B cell (primary cell): ENCODE results near the gene CASKIN1.

Experiments
- EZH2 ChIP-seq: IDR thresholded peaks from 2 replicates; pipeline ENCODE4 v1.6.1; 2012; ENCODE audit warnings: borderline replicate concordance, low read depth, mild to moderate bottlenecking, moderate library complexity, low read length; ENCODE audit not compliant: insufficient read depth, poor library complexity, severe bottlenecking
- TF ChIP-seq, protein P1 (sequence below): fragments of 200-600 bp; IDR thresholded peaks from one replicate; pipeline ENCODE4 v1.8.0; 2022; ENCODE audit warnings: antibody characterized with exemption, mild to moderate bottlenecking

DNA sequence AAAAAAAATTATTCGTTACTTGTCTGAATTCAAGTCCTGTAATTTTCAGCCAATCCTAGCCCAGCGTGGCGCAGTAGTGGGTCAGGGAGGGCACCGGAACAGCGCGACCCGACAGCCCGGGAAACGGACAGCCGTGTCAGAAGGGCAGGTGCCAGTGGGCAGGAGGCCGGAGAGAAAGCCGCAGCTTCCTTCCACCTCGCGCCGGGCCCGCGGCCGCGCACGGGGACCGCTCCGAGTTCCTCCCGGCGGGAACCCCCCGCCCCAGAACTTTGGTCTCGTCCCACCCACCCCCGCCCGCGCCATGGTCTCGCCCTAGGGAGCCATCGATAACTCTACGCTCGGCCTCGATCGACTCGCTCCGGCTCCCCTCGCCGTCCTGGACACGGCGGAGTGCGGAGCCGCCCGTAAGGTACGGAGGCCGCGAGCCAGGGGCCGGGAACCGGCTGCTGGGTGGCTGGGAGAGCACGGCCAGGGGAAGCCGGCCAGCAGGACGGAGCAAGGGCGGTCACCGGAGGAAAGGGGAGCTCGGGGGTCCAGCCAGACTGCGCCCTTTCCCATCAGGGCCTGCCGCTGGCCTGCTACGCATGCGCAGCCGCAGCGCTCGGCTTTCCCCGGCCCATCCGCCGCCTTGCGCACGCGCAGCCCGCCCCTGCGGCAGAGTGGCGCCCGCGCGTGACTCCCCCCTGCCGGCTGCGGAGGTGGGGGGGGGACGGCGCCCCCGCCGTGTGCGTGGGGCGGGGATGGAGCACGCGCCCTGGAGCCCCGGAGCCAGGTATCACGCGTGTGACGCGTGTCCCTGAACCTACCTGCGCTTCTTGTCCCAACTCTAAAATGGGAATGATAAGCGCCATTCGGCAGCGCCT is 8.9 kb upstream of the CASKIN1 start, which contains the start of gene MLST8:
- TF ChIP-seq, protein P1, sequence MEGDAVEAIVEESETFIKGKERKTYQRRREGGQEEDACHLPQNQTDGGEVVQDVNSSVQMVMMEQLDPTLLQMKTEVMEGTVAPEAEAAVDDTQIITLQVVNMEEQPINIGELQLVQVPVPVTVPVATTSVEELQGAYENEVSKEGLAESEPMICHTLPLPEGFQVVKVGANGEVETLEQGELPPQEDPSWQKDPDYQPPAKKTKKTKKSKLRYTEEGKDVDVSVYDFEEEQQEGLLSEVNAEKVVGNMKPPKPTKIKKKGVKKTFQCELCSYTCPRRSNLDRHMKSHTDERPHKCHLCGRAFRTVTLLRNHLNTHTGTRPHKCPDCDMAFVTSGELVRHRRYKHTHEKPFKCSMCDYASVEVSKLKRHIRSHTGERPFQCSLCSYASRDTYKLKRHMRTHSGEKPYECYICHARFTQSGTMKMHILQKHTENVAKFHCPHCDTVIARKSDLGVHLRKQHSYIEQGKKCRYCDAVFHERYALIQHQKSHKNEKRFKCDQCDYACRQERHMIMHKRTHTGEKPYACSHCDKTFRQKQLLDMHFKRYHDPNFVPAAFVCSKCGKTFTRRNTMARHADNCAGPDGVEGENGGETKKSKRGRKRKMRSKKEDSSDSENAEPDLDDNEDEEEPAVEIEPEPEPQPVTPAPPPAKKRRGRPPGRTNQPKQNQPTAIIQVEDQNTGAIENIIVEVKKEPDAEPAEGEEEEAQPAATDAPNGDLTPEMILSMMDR: peak; percentile 32
- no peak for TF ChIP-seq EZH2
